ENCODE measurements around the gene ANO2. TPM values are rescaled to one million over a fixed set of nuclear protein-coding genes. Genes with fewer than 3 reads are reported as not detected.

Gene ANO2
- total RNA-seq, 2 experiments from 2014 or later: not detected

GRCh38 chr12:5806371-5807089 lies 138.5 kb downstream of the ANO2 start:
- intact Hi-C loops (cut with micrococcal nuclease): no loop called here
- no peak for DNase-seq
- TF ChIP-seq CTCF (IDR thresholded peaks at IDR 0.05): no peak
- H3K27me3 Mint-ChIP-seq: peaks cover 10% of the 10 kb centered on the region
- no peak for ATAC-seq
- H3K27ac Mint-ChIP-seq: no peak overlapping the region
- ChIA-PET CTCF (no interaction called here), POLR2A (no interaction called here)
- H3K36me3 Mint-ChIP-seq (ENCODE audit: low read depth): no peaks in the 10 kb centered on the region
- no peaks in the 10 kb centered on the region for H3K9me3 Mint-ChIP-seq
- H3K4me1 Mint-ChIP-seq (ENCODE audit: low read depth): no peaks in the 10 kb centered on the region
- H3K4me3 Mint-ChIP-seq: no peak overlapping the region

GRCh38 chr12:5803532-5803931 lies 141.5 kb downstream of the ANO2 start:
- no peak overlapping the region for H3K27ac Mint-ChIP-seq
- no peaks in the 10 kb centered on the region for H3K4me1 Mint-ChIP-seq (ENCODE audit: low read depth)
- CTCF ChIA-PET: no interaction called here
- DNase-seq (no peak), ATAC-seq (no peak)
- no peaks in the 10 kb centered on the region for H3K9me3 Mint-ChIP-seq
- POLR2A ChIA-PET: no interaction called here
- intact Hi-C loops (cut with micrococcal nuclease): no loop called here
- H3K4me3 Mint-ChIP-seq: no peak overlapping the region
- H3K27me3 Mint-ChIP-seq: peaks cover 5% of the 10 kb centered on the region
- TF ChIP-seq CTCF (IDR thresholded peaks at IDR 0.05): no peak
- no peaks in the 10 kb centered on the region for H3K36me3 Mint-ChIP-seq (ENCODE audit: low read depth)

GRCh38 chr12:5798242-5799015 lies 146.6 kb downstream of the ANO2 start:
- intact Hi-C loops (cut with micrococcal nuclease): no loop called here
- no peaks in the 10 kb centered on the region for H3K9me3 Mint-ChIP-seq
- no peaks in the 10 kb centered on the region for H3K4me1 Mint-ChIP-seq (ENCODE audit: low read depth)
- ChIA-PET POLR2A (no interaction called here), CTCF (no interaction called here)
- DNase-seq: no peak
- H3K27me3 Mint-ChIP-seq: no peaks in the 10 kb centered on the region
- no peaks in the 10 kb centered on the region for H3K36me3 Mint-ChIP-seq (ENCODE audit: low read depth)
- H3K27ac Mint-ChIP-seq: no peak overlapping the region
- H3K4me3 Mint-ChIP-seq: no peak overlapping the region
- ATAC-seq: no peak
- TF ChIP-seq CTCF (IDR thresholded peaks at IDR 0.05): no peak

- POLR2A ChIA-PET: no interaction called here
- intact Hi-C loops (cut with micrococcal nuclease): no loop called here
- Mint-ChIP-seq H3K4me1 (ENCODE audit: low read depth) (no peaks in the 10 kb centered on the region), H3K4me3 (no peak overlapping the region), H3K9me3 (no peaks in the 10 kb centered on the region), H3K27me3 (no peaks in the 10 kb centered on the region), H3K36me3 (ENCODE audit: low read depth) (no peaks in the 10 kb centered on the region), H3K27ac (no peak overlapping the region)
- TF ChIP-seq CTCF (IDR thresholded peaks at IDR 0.05): no peak
- DNase-seq (no peak), ATAC-seq (no peak)
- CTCF ChIA-PET: no interaction called here
These were observed 147.4 kb downstream of the ANO2 start for GRCh38 chr12:5797661-5798060.

GRCh38 chr12:5796959-5797225 lies 148.2 kb downstream of the ANO2 start:
- Mint-ChIP-seq H3K27me3 (no peaks in the 10 kb centered on the region), H3K4me1 (ENCODE audit: low read depth) (no peaks in the 10 kb centered on the region), H3K36me3 (ENCODE audit: low read depth) (no peaks in the 10 kb centered on the region), H3K4me3 (no peak overlapping the region), H3K9me3 (no peaks in the 10 kb centered on the region), H3K27ac (no peak overlapping the region)
- ChIA-PET POLR2A (no interaction called here), CTCF (interaction anchor here (0.8 kb wide), 3 partner anchors 49 to 70 kb away, joined by 3 to 8 read pairs (median 3); no protein-coding TSS in a partner anchor)
- intact Hi-C loops (cut with micrococcal nuclease): no loop called here
- no peak for ATAC-seq
- DNase-seq: no peak
- no peak for TF ChIP-seq CTCF (IDR thresholded peaks at IDR 0.05)

Data from activated CD8-positive, alpha-beta T cell treated with anti-CD3 and anti-CD28 coated beads for 36 hours (primary cell).